ENCODE results near the gene VENTX.

The VENTX gene

DNA sequence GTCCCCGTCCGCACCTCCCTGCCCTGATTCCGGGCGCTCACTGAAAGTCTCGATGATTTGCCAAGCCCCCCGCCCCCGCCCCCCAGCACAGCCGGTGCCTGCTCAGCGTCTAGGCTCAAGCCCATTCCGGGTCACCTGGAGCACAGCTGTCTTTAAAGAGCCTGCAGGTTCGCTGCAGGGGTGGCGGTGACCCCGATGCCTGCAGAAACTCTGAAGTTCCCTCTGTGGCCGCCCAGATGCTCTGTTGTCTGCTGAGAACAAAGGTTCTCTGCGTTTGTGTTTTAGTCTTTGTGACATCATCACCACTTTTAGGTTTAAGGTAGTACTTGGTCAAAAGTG lies 780 bp downstream of the VENTX start:
- no peak for DNase-seq

DNA sequence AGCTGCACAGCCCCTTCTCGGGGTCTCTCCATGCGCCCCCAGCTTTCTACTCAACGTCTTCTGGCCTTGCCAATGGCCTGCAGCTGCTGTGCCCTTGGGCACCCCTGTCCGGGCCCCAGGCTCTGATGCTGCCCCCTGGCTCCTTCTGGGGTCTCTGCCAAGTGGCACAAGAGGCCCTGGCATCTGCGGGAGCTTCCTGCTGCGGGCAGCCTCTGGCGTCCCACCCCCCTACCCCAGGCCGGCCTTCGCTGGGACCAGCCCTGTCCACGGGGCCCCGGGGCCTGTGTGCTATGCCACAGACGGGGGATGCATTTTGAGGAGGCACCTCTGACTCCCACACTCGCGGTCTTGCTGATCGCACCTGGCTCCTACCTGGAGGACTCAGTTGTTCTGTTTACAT lies 2.3 kb downstream of the VENTX start:
- DNase-seq, result no peak

DNA sequence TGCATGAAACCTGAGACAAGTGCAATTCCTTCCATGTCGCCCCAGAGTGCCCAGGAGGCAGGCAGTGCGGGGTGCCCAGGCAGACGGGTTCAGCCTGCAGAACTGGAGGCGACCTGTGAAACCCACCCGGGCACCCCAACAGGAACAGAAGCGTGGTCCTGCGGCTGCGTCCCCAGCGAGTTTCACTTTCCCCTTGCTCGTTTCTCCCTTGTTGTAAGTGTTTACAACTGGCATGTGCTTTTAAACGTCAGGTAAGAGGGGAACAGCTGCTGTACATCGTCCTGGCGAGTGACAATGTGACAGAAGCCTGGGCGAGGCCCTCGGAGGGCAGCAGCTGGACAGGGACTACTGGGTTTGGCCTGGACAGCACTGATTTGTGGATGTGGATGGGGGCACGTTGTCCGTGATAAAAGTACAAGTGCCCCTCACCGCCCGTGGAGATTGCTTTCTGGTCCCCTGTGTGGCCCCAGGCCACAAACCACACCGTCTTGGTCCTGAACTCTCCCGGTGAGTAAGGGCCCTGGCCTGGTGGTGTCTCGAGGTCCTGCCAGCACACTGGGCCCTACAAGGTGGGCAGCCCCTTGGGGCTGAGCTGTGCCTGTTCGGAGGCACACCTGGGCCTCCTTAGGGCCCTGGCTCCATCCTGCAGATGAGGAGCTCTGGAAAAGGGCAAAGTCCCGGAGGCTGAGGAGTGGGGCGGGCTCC lies 4.0 kb downstream of the VENTX start:
- no peak for DNase-seq

DNA sequence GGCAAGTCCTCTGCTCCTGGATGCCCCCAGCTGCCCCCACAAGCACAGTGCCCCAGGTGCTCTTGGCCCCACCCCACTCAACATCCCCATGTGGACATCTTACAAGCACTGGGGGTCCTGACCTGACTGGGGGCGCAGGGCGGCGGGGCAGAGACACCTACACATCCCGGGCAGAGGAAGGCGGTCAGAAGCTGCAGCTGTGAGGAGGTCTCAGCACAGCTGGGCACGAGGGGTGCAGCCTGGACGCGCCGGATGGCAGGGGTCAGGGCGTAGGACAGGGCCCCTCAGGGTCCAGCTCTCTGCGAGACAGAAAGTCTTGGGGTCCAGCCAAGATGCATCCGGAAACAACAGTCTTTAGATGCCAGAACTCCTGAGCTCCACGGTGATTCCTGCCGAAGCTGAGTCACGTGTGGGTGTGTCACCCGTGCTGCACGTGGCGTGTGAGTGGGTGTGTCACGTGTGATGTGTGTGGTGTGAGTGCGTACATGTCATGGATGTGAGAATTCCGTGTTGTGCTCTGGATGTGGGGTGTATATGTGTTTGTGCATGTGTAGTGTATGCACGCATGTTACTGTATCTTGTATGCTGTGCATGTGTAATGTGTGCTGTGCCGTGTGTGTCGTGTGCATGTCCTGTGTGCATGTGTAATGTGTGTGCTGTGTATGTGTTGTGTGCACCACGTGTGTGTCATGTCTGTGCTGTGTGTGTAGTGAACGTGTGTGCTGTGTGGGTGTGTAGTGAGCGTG lies 5.1 kb downstream of the VENTX start:
- no peak for DNase-seq

DNA sequence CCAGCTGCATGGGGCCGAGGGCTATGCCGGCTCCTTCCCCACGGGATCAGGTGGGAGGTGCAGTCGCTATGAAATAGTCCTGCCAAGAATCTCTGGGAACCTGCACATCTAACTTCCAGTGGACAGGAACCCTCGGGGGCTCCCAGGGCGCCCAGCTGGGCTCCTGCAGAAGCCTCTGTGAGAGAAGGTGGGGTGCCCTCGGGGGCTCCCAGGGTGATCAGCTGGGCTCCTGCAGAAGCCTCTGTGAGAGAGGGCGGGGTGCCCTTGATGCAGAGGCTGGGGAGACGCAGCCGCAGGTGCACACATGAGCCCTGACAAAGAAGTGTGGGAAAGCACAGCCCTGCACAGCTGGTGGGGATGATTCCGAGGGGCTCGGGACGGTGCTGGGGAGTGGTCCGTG lies 5.9 kb downstream of the VENTX start:
- DNase-seq, result no peak

DNA sequence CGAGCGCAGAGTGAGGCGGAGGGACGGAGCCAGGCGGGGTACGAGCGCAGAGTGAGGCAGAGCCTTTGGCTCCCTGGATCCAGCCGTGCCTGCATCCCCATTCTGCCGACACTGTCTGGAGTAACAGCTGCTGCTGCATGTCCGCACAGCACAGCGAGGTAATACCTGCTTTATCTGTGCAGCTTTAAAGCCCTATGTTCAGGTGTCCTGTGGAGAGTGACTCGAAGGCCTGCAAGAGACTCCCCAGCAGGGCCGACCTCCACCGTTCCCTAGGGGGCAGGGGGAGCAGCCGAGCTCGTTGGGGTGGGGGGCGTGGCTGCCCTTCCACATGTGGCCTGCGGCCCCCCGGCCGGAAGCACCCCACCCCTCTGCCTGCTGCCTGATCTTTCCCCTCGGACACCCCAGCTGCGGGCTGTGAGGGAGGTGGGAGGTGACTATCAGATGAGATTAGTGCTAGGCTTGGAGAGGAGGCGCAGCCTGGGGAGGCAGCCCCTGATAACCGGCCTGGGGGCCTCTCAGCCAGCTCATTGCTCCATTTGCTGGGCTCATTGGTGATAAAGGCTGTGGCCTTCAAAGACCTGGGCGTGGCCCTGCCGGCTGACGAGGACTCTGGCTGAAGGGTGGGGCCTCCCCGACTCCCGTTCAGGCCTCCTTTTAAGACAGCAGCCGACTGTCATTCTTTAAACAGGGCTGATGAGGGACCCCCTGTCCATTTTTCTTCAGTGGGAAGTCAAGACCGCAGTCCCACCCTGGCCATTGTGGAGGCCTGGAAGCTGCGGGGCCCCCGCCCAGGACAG lies 8.0 kb downstream of the VENTX start:
- DNase-seq, result no peak

DNA sequence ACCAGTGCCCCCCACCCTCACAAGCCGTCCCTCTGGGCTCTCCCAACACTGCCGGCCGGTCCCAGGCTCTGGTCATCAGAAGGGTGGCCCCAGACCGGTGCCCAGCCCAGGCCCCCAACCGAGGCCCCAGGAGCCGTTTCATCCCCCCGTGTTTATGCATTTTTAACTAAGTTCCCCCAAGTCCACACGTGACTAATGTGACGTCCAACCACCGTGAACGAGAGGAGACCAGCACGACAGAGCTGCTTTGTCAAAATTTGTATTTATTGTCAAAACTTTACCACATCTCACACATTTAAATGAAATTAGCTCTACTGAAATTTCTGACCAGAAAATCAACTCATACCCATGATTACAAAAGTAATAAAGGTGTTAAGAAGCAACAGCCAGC lies 8.6 kb downstream of the VENTX start:
- DNase-seq, result no peak

DNA sequence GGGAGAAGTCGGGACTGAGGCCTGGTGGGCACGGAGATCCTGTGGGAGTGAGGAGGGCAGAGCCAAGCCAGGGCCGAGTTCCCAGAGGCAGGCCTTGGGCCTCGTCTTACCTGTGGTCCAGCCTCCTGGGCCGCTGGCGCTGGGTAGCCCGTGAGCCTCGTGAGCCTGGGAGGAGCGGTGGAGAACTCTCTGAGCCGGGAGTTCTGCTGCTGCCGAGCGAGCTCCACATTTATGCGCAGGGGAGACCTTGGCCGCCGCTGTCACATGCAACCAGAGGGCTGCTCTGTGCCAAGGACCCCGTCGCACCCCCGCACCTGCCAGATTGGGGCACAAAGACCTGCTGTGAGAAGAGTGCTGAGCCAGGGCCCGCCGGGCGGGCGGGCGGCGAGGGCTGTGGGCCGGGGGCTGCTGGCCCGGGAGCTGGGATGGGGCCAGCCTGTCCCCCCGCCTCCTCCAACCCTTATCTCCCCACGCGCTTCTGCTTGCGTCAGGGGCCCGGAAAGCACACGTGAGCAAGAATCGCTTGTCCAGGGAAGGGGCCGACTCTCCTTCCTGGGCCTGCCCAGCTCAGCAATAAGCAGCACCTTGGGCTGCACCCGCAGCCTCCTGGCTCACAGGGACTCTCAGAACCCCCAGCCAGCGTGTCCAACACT lies 10.2 kb downstream of the VENTX start:
- no peak for DNase-seq

DNA sequence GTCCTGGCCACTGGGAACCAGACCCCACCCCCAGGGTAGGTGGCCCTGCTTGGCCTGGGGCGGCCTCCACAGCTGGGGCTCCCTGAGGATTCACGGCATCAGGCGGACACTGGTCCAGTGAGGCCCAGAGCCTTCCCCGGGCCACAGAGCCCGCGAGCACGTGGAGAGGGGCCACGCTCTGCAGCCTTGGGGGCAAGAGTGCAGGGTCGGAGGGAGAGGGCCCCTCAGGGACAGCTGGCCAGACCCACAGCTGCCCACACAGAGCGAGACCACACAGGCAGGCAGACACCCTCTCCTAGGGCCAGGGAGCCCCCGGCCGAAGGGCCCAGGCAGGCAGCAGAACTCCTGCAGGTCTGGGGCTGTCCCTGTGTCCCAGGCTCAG lies 10.7 kb downstream of the VENTX start:
- DNase-seq, result no peak

DNA sequence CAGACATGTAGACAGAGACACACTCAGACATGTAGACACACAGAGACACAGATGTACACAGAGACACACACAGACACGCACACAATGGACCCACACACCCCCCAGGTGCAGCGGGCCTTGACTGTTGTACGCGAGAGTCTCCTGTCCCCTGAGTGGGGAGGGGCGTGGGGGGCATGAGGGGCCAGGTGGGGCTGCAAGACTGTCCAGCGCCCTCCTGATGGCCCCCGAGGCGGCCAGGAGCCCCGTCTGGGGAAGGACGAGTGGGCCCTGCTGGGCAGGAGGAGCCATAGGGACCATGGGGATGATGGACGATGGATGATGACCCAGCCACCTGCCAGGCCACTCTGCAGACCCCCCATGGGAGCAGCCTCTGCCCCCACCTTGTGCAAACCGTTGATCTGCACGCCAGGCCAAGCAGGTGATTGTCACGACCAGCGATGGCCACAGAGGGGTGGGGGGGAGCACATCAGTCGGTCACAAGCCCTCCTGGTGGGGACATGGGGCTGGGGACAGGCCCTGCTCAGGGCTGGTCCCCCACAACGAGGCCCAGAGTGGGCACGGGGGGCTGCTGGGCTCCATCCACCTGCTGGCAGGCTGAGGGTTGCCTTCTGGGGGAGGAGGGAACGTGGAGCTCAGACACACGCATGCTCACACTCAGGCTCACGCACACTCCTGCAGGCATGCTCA lies 11.6 kb downstream of the VENTX start:
- no peak for DNase-seq

DNA sequence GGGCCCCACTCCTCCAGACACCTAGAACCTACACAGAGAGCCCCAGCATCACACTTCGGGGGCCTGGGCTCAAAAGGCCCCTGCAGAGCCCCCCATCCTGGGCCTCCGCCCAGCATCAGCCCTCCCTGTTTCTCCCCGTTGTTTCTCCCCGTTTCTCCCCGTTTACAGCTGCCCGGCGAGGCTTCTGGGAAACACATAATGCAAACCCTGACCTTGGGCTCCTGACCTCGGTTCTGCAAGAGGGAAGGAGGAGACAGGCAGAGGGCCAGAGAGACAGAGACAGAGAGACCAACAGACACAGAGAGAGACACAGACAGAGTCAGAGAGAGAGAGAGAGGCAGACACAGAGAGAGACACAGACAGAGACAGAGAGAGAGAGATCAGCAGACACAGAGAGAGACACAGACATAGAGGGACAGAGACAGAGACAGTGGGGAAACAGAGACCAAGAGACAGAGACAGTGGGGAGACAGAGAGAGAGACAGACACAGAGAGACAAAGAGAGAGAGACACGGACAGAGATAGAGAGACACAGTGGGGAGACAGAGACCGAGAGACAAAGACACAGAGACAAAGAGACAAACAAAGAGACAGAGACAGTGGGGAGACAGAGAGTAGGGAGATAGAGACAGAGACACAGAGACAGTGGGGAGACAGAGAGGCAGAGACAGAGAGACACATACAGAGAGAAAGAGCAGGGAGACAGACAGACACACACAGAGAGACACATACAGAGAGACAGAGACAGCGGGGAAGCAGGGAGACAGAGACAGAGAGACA lies 12.5 kb downstream of the VENTX start:
- DNase-seq, result no peak

DNA sequence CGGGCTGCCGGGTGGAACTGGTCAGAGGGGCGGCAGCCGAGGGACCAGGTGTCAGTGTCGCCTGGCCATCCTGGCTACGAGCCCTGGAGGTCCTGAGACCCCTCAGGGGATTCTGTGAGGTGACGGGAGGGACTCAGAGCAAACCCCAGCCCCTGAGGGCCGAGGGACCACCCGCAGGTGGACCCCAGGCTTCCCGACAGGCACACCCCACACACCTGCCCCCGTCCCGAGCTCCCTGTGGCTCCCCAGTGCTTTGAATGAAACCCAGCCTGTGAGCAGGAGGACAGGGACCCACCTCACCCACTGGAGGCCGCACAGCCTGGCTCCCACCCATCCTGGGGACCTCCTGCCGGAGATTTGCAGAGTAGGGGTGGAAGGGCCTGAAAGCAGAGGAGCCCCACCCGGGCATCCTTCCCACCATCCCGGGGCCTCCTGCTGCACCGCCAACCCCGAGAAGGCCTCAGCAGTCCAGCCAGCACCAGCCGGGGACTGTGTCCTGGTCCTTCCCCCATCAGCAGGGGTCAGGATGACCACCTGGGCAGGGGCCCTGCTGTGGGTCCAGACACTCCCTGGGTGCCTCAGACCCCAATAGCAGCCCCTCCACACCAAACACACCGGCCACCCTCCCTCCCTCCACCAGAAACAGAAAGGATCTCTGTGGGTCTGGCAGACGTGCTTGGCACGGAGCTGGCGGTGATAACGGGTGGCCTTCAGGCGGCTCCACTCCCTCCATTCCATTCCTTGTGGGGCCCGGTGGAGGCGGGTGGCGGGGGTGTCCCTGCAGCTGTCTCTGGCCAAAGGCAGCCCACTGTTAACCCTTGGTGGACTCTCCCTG lies 13.9 kb downstream of the VENTX start:
- DNase-seq, result no peak

DNA sequence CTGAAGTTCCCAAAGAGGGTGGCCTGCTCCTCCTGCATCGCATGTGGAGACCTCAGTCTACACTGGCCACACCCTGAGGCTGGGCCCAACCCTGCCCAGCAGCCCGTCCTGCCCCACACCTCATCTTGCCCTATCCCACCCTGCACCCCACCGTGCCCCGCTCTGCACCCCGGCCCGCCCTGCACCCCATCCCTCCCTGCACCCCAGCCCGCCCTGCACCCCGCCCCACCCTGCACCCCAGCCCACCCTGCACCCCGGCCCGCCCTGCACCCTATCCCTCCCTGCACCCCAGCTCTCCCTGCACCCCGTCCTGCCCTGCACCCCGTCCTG lies 14.5 kb downstream of the VENTX start:
- no peak for DNase-seq

DNA sequence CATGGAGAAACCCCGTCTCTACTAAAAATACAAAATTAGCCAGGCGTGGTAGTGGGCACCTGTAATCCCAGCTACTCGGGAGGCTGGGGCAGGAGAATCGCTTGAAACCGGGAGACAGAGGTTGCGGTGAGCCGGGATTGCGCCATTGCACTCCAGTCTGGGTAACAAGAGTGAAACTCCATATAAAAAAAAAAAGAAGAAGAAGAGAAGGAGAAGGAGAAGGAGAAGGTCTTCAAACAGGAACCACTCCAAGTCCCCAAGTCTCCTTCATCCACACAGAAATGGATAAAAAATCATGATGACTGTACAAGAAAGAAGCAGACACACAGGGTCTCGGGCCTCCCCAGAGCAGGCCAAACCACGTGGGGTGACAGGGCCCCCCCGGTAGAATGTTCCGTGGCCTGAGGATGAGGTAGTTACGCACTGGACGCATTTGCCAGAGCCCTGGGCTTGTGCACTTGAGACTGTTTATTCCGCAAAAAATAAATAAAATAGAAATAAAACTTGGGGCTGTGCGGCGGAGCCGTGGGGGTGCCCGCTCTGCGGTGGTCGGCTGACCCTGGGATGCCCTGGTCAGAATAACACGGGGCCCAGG lies 15.8 kb downstream of the VENTX start:
- DNase-seq, result no peak

DNA sequence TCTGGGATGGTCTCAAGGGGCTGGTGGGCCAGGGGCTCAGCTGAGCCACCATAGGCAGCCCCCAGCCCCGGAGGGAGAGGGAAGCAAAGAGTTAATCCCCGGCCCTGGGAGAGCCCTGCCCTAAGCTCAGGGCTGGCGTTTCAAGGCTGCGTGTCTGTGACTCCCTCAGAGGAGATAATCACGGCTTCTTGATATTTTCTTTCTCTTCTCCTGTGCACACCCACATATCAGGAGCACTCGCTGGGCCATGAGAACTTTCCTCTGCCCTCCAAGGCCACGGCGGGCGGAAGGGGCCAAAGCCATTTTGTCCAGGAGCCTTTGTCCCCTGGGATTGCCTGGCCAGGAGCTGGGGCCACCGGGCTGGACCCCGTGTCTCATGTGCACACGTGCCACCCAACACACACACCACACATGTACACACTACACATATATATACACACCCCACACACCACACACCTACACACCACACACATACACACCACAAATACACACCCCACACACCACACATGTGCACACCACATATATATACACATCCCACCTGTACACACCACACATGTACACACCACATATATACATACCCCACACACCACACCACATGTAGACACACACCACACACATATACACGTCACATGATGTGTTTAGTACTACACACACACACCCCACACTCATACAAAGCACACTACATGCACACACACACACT lies 16.9 kb downstream of the VENTX start:
- no peak for DNase-seq

DNA sequence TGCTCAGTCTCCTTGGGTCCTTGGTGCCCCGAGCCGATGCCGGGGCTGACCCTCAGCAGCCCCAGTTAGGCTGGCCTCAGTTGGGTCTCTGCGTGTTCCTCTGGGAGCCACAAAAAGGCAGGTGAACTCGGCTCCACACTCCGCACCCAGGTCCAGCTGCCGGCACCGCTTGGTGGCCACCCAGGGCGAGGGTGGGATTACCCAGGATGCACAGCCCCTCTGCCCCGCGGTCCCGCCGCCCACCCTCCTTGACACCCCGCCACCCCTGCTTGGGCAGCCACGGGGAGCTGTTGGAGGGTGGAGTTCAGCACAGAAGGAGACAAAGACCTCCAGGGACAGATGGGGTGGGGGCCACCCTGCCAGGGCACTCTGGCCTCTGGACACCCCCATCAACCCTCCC lies 17.7 kb downstream of the VENTX start:
- DNase-seq, result no peak

DNA sequence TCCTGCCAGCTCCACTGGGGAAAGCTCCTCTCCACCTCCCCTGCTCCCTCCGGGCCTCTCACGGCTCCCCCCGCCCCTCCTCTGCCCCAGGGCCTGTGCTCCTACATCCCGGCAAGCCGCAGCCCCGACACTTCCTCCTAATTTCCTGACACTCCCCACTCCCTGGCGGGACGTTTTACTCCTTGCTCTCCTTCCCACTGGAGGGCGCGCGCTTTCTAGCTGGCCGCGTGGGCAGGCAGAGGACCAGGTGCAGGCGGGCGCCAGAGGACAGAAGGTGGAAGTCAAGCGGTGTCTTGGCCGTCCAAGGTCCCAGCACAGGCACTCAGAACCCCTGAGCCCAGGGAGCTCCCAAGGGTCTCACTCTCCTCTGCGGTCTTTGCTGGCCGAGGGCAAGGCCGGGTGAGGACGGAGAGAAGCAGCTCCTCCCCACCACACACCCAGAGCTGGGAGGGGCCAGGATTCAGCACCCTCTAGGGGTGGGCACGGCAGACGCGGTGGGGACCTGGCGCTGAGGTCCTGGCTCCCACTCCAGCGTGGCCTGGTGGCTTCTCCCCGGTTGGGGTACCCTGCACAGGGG lies 19.9 kb downstream of the VENTX start:
- peak; percentile 52 for DNase-seq

DNA sequence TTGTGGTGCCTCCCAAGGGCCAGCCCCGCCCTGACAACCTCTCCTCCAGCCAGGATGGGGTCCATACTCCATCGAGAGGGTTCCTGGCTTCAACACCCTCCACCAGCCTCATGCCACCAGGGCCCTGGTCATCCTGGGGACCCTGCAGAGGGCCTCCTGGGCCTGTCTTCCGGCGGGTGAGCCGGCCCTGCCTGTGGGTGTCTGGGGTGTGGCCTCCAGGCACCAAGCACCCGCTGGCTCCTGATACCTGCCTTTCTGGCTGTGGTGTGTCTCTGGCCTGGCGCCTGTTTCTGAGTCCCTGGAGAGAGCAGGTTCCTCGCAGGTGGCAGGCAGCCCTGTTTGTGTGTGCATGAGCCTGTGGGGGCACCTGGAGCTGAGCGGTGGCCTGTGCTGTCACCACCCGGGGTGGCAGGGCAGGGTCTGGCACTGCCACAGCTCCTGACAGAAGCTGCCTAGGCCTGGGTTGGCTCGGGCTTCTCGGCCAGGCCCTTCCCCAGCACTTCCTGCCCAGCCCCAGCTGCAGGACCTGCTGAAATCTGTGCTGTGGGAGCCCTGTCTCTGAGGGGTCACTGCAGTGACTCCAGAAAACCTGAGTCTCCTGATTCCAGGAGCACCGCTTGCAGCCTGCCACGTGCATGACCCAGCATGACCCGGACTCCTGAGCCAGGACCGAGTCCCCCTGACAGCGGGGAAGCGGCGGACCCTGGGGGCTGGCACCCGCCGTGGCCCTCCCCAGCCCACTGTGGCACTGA lies 20.6 kb downstream of the VENTX start:
- DNase-seq, result peak; percentile 50
